ENCODE data around the gene OR10R2.
"Not testable (repeated sequence)": the region's sequence is repeated elsewhere in the genome, so short reads cannot be mapped to it uniquely, and the experiment has no call there.

OR10R2 gene, protein sequence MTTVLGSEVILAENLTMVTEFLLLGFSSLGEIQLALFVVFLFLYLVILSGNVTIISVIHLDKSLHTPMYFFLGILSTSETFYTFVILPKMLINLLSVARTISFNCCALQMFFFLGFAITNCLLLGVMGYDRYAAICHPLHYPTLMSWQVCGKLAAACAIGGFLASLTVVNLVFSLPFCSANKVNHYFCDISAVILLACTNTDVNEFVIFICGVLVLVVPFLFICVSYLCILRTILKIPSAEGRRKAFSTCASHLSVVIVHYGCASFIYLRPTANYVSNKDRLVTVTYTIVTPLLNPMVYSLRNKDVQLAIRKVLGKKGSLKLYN

GRCh38 chr1:158471920-158472319 lies at the start of gene OR10R2:
Gene OR10R2, plus strand, starts transcription at chr1:158472220. Its CDS starts 106 bp downstream, at chr1:158472326.
- no peak for DNase-seq (ENCODE audit: low read depth in 2 of 2)

GRCh38 chr1:158425027-158425426 lies 47.0 kb upstream of the OR10R2 start:
- no peak for DNase-seq (ENCODE audit: low read depth in 2 of 2)

GRCh38 chr1:158426137-158426536 lies 45.9 kb upstream of the OR10R2 start, which contains the start of gene OR10K2:
Gene OR10K2, minus strand, starts transcription at chr1:158426237. Its CDS starts 5,371 bp downstream, at chr1:158420866.
- no peak for DNase-seq (ENCODE audit: low read depth in 2 of 2)

GRCh38 chr1:158430163-158430562 lies 41.9 kb upstream of the OR10R2 start:
- DNase-seq (ENCODE audit: low read depth in 2 of 2), result not testable (repeated sequence)

DNA sequence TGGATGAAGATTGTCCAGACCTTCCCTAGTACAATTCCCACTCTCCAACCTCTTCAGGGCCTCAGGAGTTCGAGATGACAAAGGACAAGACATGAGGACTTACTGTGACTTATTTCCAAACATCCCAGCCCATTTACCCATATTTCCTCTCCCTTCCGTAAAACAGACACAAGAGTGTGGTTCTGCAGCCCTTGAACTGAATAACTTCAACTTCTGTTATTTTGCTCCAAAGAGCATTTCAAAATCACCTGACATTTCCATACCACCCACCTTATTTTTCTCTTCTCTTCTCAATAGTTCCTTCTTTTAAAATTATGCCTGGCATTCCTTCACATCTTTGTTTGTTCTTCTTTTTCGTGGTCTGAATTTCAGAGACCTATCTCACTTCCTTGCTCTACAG lies 37.3 kb upstream of the OR10R2 start:
- no peak for DNase-seq (ENCODE audit: low read depth in 2 of 2)

DNA sequence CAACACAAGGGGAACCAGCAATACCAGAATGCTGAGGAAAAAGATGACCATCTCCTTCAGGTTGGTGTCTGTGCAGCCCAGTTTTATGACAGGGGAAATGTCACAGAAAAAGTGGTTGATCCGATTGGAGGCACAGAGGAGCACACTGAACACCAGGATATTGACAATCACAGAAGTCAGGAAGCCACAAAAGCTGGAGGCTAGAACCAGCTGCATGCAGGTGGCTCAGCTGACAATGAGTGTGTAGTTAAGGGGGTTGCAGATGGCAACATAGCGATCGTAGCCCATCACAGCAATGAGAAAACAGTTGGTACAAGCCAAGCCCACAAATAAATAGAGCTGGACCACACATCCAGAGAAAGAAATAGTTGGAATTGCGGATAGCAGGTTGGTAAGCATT lies 26.6 kb upstream of the OR10R2 start:
- DNase-seq (ENCODE audit: low read depth in 2 of 2), result no peak

DNA sequence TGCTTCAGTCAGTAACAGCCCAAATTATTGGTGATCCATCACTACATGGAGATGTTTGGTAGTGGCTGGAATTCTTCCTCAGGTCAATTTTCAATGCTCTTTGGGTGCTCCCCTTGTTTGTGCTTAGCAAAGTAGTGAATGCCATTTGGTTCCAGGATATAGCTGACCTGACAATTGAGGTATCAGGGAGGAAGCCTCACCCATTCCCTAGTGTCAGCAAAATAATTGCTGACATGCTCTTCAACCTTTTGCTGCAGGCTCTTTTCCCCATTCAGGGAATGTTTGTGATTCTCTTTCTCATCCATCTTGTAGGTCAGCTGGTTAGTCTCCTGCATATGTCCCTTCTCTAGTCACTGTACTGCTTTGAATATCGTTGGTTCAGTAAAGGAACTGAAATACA lies 17.5 kb upstream of the OR10R2 start:
- DNase-seq (ENCODE audit: low read depth in 2 of 2), result no peak

- no peak for DNase-seq (ENCODE audit: low read depth in 2 of 2)
Measured at GRCh38 chr1:158457246-158457645, 14.8 kb upstream of the OR10R2 start.

DNA sequence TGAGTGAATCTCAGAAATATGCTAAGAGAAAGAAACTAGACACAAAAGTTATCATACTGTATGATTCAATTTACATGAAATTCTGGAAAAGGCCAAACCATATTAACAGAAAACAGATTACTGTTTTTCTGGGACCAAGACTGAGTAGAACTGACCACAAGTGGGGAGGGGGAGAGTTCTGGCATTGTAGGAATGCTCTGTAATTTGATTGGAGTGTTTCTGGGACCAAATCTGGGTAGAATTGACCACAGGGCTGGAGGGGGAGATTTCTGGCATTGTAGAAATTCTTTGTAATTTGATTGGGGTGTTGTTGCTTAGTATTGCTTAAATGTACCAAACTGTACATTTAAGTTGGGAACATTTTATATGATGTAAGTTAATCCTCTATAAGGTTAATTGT lies 13.8 kb upstream of the OR10R2 start:
- no peak for DNase-seq (ENCODE audit: low read depth in 2 of 2)

DNA sequence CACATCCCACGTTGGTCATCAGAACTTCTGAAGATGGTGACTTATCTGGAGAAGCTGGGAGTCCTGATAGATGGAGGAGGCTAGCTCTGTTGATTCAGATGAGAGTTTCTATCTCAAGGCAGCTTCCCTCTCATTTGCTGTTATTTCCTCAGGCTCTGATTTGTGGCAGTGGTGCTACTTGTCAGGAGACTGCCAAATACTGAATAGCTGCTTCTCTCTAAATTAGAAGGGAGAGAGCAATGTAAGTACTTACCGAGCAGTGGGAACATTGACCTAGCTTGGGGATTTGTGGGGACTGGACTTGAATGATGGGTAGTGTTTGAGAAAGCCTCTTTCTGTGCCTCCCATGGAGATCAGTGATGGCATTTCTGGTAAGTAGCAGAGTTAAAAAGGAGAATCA lies 10.5 kb upstream of the OR10R2 start, which contains the start of gene OR10K1:
Gene OR10K1 (plus strand): TSS at position 301 of the 400 bp plus-strand sequence. CDS start 3,728 bp downstream, outside the sequence.
- no peak for DNase-seq (ENCODE audit: low read depth in 2 of 2)

DNA sequence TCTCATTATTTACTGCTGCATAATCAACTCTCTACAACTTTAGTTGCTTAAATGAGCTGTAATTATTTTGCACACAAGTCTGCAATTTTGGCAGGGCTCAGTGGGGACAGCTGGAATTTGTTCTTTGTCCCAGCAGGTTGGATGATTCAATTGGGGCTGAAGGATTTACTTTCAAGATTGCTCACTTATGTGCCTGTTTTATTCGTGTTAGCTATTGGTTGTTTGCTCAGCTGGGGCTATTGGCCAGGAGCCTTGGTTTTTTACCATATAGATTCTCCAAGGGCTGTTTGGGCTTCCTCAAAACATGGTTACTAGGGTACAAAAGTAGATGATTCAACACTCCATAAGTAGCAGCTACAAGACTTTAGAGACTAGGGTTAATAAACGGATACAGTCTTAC lies 13.4 kb downstream of the OR10R2 start:
- no peak for DNase-seq (ENCODE audit: low read depth in 2 of 2)

DNA sequence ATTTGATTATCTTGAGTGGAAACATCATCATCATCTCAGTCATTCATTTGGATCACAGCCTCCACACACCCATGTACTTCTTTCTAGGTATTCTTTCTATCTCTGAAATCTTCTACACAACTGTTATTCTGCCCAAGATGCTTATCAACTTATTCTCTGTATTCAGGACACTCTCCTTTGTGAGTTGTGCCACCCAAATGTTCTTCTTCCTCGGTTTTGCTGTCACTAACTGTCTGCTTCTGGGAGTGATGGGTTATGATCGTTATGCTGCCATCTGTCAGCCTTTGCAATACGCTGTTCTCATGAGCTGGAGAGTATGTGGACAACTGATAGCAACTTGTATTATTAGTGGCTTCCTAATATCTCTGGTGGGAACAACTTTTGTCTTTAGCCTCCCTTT lies 19.3 kb downstream of the OR10R2 start:
- no peak for DNase-seq (ENCODE audit: low read depth in 2 of 2)

- DNase-seq (ENCODE audit: low read depth in 2 of 2), result no peak
Measured at GRCh38 chr1:158493054-158493453, 21.0 kb downstream of the OR10R2 start.

- DNase-seq (ENCODE audit: low read depth in 2 of 2), result no peak
Measured at GRCh38 chr1:158494796-158495195, 22.8 kb downstream of the OR10R2 start.

DNA sequence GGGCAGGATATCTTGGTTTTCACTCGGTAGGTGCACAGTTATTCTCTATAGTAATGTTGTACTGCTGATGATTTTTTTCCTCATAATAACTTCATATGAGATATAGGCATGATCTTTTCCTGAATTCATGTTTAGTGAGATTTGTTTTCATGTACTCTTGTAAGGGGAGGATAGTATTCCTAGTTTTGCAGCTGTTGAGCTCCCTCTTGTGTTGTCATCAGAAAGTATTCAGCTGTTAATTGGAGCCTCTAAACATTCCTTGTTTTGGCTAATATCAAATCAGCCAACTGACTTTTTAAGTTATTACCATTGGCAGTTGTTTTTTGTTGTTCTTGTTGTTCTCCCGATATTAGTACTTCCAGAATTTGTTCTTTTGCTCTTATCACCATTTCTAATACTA lies 24.4 kb downstream of the OR10R2 start:
- DNase-seq (ENCODE audit: low read depth in 2 of 2), result no peak

DNA sequence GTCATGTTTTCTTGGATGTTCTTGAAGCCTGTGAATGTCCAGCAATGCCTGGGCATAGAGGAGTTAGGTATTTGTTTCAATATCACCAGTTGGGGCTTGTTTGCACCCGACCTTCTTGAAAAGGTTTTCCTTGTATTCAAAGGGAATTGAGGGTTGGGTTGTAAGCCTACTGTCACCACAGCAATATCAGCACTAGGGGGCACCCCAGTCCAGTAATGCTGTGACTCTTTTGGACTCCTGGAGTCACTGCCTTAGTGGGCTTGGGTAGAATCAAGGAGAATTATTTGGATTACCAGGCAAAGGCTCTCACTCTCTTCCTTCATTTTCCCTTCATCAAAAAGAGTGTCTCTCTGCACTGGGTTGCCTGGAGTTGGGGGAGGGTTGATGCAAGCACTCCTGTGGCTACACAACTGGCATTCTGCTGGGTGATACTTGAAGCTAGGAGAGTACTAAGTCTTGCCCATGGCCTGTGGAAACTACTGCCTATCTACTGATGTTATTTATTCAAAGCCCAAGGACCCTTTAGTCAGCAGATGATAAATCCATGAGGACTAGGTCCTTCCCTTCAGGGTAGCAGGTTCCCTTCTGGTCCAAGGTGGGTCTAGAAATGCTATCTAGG lies 34.5 kb downstream of the OR10R2 start:
- peak; percentile 18 to 19 for DNase-seq (ENCODE audit: low read depth in 2 of 2)

DNA sequence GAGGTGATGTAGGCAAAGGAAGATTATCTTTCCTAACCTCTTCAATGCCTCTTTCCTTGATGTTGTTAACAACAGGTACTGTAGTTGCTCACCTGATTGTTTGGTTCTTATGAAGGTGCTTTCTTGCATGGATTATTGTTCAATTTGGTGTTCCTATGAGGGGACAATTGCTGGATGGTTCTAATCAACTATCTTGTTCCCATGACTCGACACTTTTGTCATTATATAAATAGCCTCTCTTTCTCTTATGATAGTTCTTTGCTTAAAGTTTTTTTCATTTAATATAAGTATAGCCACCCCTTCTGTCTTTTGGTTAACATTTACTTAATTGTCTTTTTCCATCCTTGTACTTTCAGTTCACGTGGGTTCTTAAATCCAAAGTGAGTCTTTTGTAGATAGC lies 35.5 kb downstream of the OR10R2 start:
- DNase-seq (ENCODE audit: low read depth in 2 of 2), result no peak

DNA sequence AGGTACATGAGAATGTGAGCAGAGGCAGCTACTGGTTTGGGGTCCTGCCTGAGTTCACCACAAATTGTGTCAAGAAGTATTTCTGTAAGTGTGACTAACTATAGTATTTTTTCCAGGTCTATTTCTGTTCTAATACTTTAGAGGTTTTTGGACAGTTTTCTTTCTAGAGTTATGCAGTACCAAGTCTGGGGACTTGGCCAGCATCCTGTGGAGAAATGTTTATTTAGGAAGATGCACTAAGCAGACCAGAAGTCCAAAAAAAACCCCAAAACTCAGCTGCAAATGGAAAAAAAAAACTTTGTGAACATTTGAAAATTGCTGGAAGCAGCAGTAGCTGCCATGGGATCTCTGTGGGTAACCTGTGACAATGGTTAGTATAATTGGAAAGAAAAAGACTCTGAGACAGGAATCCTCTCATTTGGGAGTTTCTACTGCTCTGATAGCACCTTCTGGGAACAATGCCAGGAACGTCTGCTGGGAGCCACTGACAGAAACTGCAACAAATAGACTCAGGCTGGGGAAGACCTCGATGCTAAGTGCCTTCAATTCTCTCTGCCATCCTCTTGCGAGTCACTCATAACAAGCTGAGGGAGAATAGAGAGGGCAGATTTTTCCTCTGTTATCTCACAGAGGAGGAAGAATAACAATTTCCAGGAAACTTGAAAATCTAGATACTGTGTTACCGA lies 37.6 kb downstream of the OR10R2 start:
- DNase-seq (ENCODE audit: low read depth in 2 of 2), result no peak

- DNase-seq (ENCODE audit: low read depth in 2 of 2), result no peak
Measured at GRCh38 chr1:158516966-158517365, 44.9 kb downstream of the OR10R2 start.

- no peak for DNase-seq (ENCODE audit: low read depth in 2 of 2)
Measured at GRCh38 chr1:158520021-158520420, 48.0 kb downstream of the OR10R2 start.

GRCh38 chr1:158520955-158521665 lies 49.1 kb downstream of the OR10R2 start:
- DNase-seq (ENCODE audit: low read depth in 2 of 2), result no peak

DNA sequence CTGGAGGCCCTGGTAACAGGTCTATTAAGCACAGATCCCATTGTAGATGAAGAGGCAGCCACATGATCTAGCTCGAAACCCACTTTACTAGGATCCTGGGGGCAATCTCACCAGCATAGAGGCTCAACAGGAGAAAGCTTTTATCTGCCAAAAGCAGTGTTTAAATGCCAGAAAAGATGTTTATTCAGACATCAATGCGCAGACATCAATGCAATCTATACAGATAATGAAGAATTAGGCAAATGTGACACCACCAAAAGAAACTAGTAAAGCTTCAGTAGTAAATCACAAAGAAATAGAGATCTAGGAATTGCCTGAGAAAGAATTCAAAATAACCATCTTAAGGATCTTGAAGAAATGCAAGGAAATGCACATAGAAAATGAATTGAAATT lies 49.6 kb downstream of the OR10R2 start:
- DNase-seq (ENCODE audit: low read depth in 2 of 2), result no peak

All from activated CD4-positive, alpha-beta T cell treated with anti-CD3 and anti-CD28 coated beads for 24 hours (primary cell).